HG02763 (cell line): ENCODE data around the gene PTPRT.
"Not testable (repeated sequence)": the region's sequence is repeated elsewhere in the genome, so short reads cannot be mapped to it uniquely, and the experiment has no call there.

Experiments used
- ATAC-seq: cut with Tn5 transposase; IDR thresholded peaks from one replicate; pipeline ENCODE4 v1.9.1; 2021; ENCODE audit warnings: mild to moderate bottlenecking, moderate library complexity; ENCODE audit not compliant: unreplicated experiment

PTPRT gene

DNA sequence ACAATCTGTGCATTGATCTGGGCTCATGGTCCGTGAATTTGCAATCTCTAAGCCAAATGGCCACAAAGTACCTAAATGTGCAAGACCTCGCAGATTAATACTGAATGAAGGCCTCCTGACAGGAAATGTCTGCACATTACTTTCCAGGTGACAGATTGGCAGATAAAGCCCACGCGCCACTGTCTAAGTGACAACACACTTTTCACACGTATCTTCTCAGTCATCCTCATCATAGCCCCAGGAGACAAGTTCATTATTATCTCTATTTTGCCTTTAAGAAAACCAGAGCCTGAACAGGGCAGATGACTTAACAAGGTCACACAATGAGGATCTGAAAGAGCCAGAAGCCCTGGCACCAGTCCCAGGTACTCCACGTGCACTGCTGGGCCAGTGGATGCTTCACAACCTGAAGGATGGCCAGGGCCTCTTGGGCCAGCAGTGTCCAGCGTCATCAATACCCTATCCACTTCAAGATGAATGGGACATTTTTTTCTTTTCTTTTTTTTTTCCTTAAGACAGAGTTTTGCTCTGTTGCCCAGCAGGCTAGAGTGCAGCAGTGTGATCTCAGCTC is 266.3 kb downstream of the PTPRT start:
- ATAC-seq, result no peak

DNA sequence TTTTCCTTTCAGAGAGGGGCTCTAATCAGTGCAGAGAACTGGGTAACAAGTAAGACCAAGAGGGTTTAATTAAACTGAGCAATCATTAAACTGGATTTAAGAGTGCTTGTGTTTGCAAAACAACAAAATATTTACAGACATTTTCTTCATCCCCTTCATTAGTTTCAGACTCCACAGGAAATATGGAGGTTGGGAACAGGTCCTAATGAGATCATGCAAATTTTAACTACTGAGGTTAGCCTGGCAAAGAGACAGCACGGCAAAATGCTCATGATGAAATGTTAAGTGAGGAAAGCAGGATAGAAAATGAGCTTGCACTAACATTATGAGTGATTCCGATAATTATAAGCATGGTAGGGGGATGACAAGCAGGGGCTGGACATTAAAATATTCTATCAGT is 268.9 kb downstream of the PTPRT start:
- ATAC-seq, result no peak

DNA sequence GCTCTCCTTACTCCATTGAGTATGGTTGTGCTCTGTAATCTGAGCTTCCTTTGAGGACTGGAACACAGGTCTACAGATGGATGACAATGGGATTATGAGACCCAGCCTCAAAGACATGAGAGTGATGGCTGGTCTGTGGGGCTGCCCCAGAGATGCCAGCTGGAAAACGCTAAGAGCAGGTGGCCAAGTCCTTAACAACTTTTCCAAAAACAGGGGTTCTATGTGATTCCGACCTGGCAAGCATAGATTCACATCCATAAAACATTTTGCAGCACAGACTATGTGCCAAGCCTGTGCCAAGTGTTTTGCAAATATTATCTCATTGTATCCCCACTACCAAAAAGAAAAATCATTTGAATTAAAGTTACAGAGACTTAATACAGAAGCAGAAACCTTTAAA is 270.4 kb downstream of the PTPRT start:
- ATAC-seq, result no peak

DNA sequence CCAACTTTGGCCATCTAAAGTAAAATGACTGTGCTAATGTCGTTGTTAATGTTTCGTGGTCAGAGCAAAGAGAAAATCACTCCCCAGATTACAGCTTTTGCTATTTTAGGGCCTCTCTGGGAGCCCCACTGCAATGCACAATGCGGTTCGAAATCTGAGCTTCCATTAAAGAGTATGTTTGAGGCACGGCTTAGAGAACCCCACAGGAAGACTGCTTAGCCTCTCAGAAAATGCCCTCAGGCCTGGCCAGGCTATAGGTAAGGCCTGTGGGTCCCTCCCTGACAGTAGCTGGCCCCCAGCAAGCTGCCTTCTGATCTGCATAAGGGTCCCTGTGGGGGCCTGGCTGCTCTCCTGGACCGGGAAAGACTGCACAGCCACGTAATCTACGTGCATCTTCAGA is 274.6 kb downstream of the PTPRT start:
- ATAC-seq, result no peak

DNA sequence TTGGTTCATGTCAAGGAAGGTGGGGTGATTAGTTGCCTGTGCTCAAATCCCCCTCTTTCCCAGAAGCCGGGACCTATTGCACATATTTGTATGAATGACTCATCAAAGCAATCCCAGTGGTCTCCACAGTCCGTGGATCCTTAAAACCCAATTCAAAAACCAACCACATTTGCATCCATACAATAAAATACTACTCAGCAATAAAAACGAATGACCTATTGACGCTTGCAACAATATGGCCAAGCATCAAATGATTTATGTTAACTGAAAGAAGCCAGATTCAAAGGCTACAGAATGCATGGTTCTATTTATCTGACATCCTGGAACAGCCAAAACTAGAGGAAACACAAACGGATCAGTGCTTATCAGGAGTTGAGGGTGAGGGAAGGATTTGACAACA is 275.4 kb downstream of the PTPRT start:
- ATAC-seq, result no peak

DNA sequence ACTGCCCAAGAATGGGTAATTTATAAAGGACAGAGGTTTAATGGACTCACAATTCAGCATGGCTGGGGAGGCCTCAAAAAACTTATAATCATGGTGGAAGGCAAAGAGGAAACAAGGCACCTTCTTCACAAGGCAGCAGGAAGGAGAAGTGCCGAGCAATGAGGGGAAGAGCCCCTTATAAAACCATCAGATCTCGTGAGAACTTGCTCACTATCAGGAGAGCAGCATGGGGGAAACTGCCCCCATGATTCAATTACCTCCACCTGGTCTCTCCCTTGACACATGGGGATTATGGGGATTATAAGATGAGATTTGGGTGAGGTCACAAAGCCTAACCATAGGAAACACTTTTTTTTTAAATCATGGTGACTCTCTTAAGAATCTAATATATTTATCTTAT is 278.9 kb downstream of the PTPRT start:
- ATAC-seq, result not testable (repeated sequence)

DNA sequence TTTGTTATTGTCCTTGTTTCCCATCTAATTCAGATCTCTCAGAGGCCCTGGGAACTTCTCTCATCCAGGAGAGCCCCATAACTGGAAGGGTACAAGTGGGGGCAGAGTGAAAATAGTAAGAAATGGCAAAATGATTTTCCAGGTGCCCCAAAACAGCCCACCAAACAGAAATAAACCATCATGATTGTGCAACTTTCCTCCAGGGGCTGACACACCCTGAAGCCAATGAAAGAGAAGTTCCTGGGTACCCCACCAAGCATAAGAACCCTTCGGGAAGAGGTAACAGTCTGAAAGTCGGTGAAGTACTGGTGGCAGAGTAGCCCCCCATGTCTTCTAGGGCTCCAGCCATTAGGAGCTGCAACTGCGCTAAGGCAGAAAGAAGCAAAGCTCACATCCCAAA is 282.0 kb downstream of the PTPRT start:
- ATAC-seq, result no peak

DNA sequence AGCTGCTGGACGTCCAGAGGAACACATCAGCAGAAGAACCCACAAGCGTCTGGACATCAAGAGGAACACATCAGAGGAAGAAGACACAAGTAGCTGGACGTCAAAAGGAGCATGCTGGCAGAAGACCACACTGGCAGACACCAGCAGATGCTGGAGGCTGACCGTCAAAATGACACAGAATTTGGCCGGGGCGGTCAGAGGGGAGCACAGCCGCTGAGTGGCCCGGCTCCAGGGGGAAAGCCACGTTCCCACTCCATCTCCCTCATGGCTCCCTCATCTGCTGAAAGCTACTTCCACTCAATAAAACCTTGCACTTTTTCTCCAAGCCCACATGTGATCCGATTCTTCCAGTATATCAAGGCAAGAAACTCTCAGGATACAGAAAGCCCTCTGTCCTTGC is 283.6 kb downstream of the PTPRT start:
- no peak for ATAC-seq

DNA sequence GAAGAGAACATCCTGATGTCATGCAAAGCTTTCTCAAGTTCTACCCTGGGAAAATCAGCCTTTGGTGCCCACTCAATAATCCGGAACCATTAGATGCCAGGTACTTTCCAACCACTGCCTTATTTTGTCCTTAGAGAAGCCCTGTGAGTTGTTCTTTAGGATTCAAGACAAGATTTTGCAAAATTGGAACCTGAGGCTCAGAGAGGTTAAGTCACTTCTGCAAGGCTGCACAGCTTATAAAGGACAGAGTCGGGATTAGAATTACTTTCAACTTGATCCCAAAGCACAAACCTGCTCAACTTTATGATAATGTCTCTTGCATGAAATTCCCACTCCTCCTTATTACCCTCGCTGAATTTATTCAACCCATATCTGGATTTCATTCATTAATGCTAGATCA is 287.2 kb downstream of the PTPRT start:
- ATAC-seq, result no peak

DNA sequence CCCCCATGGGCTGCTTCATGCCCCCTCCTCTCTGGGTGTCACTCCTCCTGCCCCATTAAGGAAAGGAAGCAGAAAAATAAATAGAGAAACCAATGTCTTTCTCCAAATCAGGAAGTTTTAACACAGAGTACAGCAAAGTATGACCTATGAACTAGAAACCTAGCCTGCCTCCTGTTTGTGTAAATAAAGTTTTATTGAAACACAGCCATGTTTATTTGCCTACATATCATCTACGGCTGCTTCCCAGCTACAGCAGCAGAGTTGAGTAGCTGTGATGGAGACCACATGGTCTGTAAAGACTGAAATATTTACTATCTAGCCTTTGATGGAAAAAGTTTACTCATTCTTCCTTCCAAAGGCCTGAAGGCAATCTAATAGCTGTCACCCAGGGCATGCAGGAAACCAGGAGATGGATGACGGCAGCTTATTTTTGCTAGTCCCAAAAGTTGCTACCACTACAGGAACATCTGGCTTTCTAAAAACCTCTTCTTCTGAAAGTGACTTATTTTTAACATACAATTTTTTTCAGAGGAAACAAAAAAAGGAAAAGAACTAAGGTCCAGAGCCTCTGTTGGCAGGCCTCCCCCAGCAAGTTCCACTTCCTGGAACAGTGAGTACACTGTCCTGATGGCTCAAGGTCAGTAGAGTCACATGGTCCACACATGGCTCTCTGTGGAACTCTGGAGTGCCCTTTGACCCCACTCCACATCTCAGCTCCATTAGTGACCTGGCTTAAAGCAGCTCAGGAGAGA is 287.8 kb downstream of the PTPRT start:
- ATAC-seq, result no peak

DNA sequence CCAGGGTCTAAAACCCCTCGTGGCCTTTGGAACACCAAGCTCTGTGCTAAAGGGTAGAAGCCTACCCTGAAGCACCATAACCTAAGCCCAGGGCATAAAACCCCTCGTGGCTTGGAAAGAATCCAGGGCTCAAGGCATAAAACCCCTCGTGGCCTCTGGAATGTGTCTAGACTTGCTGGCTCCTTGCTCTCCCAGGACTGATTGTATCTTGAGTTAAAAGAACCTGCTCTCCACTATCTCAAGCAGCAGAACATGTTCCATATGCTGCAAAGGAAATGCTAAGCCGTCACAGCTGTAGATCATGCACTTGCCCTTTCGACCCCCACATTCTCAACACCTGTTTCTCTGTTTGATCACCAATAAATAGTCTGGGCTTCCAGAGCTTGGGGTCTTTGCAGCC is 288.9 kb downstream of the PTPRT start:
- ATAC-seq, result not testable (repeated sequence)

DNA sequence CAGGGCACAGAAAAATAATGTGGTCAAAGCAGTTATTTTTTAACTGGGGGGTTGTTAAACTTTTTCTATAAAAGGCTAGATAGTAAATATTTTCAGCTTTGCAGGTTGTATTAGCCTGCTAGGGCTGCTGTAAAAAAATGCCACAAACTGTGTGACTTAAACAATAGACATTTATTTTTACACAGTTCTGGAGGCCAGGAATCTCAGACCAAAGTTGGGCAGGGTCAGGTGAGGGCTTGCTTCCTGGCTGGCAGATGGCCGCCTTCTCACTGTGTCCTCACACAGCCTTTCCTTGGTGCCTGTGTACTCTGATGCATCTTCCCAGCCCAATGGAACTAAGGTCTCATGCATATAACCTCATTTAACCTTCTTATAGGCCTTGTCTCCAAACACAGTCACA is 294.7 kb downstream of the PTPRT start:
- no peak for ATAC-seq

DNA sequence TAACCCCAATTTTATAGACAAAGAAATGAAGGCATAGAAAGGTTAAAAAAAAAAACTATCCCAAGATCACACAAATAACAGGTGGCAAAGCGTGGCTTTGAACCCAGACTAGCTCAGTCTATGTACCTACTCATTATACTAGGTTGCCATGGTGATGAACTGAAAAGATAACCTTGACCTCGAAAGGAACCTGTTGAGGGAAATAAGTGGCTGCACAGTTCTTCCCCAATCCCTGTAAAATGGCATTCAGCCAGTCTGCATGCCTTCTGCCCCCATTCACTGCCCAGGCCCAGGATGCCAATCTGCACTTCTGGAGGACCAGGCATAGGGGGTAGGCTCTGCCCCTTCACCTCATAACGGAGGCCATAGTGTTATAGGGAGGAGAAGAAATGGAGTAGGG is 295.2 kb downstream of the PTPRT start:
- no peak for ATAC-seq

DNA sequence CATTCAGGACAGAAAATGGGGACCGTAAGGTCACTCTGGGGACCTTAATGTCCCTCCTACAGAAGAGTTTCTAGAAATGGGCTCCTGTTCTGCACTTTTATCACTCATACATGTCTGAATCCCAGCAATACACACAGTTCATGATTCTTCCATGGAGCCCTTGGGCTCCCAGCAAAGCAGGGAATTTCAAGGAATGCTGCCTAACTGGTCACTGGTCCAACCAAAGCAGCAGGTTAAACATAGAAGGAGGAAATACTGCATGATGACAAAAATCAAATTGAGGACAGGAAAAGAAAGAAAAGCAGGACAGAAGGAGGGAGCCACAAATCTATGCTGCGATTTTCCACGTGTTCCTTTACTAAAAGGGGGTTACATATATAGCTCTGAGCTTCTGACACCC is 300.2 kb downstream of the PTPRT start:
- ATAC-seq, result no peak

DNA sequence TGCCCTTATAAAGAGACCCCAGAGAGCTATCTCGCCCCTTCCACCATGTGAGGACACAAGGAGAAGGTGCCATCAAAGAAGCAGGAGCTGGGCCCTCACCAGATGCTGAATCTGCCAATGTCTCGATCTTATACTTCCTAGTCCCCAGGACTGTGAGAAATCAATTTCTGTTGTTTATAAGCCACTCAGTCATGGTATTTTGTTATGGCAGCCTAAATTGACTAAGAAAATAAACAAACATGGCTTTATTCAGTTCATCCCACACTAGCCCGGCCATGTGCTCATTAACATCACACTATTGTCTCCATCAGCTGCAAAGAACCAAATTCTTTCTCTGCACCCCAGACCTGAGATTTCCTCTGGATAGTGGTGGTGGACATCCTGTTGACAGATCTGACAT is 302.4 kb downstream of the PTPRT start:
- ATAC-seq, result no peak

DNA sequence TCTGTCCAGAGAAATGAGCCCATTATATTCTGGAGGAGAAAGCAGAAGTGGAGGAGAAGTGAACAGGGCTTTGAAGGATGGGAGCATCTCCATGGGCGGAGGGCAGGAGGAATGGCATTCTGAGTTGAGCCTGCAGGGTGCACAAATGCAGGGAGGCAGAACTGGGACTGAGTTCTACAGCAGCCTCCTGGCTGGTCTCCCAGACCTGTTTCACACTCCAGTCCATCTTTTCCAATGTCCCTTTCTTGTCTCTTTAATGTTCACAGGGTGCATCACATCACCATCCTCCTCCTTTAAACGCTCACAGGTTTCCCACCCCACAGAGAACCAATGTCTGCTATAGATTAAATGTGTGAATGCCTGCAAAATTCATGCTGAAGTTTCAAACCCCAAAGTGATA is 302.9 kb downstream of the PTPRT start:
- no peak for ATAC-seq

DNA sequence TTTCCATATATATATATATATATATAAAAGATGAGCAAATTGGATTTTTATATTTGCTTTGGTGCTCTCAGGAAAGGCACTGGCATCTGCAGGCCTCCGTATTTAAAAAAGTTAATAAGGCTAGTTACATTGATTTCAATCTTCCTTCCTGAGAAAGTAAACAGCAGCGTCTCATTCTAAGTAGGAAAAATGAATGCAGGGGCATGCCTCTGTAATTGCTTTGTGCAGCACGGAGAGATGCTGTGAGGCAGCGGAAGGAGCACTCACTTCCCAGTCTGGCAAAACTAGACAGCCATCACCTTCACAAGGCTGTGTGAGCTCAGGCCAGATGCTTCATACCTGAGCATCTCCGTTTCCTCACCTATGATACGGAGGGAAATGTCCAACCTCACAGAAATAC is 303.7 kb downstream of the PTPRT start:
- no peak for ATAC-seq

DNA sequence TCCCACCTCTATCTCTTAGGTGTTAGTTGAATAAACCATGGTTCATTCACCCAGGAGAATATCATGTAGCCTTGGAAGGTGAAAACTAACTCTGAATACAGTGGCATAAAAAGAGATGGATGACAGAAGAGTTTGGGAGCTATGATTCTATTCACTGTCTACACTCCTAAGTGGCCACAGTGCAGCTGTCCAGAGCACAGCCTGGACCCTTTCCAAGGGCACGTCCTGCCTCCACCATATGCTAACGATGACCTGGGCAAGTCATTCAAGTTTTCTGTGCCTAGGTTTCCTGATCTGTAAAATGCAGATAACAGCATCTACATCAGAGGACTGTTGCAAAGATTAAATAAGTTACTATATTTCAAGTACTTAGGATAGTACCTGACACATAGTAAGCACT is 314.1 kb downstream of the PTPRT start:
- ATAC-seq, result no peak

DNA sequence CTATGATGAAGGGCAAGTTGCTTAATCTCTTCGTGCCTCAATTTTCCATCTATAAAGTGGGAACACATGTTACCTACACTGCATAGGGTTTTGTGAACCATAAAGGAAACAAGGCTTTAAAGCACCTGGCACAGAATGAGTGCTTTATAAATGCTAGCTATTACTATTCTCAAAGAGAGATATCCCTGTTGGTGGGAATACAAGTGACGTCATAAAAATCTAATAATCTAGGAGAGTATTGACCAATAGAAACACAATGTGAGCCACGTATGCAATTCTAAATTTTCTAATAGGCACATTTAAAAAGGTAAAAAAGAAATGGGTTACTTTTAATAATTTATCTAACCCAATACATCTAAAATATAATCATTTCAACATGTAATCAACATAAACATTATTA is 316.4 kb downstream of the PTPRT start:
- no peak for ATAC-seq

DNA sequence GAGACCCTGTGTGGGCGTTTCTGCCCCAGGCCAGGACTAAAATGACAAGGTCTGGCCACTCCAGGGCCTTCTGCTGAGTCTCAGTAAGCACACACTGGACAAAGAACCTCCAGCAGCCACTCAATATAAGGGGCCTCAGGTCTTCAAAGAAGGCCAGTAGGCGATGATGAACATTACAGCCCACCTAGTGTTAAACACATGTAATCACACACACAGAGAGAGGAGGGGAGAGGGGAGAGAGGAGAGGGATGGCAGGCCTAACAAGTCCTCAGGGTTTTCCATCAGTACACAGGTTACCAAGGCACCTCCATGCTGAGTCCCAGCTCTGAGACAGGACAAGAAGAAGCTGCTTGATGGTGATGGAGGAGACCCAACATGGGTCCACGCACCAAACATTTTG is 325.6 kb downstream of the PTPRT start:
- ATAC-seq, result no peak

DNA sequence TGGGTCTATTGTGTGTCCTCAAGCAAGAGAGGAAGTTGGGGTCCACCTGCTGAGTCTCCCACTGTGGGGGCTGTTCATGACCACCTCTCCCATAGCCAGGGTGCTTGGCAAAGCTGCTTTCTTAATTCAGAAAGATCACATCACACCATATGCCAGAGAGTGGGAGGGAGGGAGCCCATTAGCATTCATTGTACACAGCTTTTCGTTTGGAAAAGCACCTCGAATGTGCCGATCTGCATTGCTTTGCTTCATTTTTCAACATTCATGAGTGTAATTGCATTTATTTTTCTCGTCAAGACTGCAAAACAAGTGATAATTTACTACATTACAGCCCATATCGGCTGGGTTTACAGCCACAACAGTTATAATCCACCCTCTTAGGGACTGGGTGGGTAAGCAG is 327.3 kb downstream of the PTPRT start:
- no peak for ATAC-seq

DNA sequence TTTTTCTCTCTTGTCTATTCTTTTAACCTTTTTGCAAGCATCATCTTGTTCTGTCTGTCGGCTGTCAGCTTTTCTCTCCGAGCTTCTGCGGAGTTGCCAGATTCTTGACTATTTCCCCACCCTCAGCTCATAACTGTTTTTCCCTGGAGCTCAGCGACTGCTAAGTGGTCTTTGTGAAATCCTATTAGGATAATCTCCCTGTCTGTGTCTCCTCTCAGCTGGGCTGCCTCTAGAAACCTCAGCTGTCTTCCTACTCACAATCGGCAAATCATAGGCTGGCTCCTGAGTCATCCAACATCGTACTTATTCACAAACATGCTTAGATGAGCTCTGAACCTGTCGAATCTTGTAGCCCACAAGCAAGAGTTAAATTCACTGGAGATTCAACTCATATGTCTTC is 332.3 kb downstream of the PTPRT start:
- ATAC-seq, result no peak

DNA sequence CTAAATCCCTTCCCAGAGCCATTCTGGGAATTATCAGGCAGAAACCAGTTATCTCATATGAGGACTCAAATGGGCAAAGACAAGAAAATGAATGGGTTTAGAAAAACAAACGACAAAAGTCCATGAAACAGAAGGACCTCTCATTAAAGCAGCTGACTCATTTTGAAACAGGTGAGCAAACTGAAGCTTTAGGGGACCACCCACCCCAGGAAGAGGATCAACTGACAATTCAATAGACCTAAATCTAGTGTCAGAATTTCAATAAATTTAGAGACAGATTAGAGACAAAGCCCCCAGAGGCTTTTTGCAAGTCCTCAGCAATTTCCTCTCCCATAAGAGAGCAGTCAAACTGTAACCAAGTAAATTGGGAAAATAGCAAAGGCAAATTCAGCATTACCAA is 333.8 kb downstream of the PTPRT start:
- no peak for ATAC-seq
